K562 (cell line): ENCODE results near the gene CUL9. TPM values are rescaled to one million over a fixed set of nuclear protein-coding genes. Genes with fewer than 3 reads are reported as not detected.

Experiments
- CAMTA2 ChIP-seq: fragments of 250-450 bp; sonication (Bioruptor Pico); conservative IDR thresholded peaks from 2 replicates; pipeline ENCODE4 v1.5.1; 2022
- FOXP1 ChIP-seq: sonication (generic); formaldehyde crosslinking; IDR thresholded peaks from 2 replicates; pipeline ENCODE4 v1.8.0; 2022; ENCODE audit warnings: mild to moderate bottlenecking, missing genetic modification reagents
- GTF2F1 ChIP-seq: IDR thresholded peaks from 2 replicates; pipeline ENCODE4 v1.6.1; 2011; ENCODE audit warnings: low read depth, low read length, improper control_type of control experiment
- HDGF ChIP-seq: fragments of 450-650 bp; IDR thresholded peaks from 2 replicates; pipeline ENCODE4 v1.6.1; 2016
- KLF13 ChIP-seq: fragments of 450-650 bp; IDR thresholded peaks from 2 replicates; pipeline ENCODE4 v1.6.1; 2016; ENCODE audit warnings: missing genetic modification characterization, low read depth, mild to moderate bottlenecking, missing compliant biosample characterization, moderate library complexity, borderline replicate concordance
- POLR2A ChIP-seq: fragments of 450-650 bp; conservative IDR thresholded peaks from 2 replicates; pipeline ENCODE4 v1.6.1; 2016
- POLR2AphosphoS2 ChIP-seq: IDR thresholded peaks from 2 replicates; pipeline ENCODE4 v1.6.1; 2012; ENCODE audit warnings: low read length, improper control_type of control experiment
- POU5F1 ChIP-seq: fragments of 150-350 bp; IDR thresholded peaks from 2 replicates; pipeline ENCODE4 v1.6.1; 2014; ENCODE audit warnings: borderline replicate concordance, low read length, low read depth, mild to moderate bottlenecking; ENCODE audit not compliant: partially characterized antibody
- SAFB ChIP-seq: fragments of 200-400 bp; formaldehyde crosslinking; IDR thresholded peaks from 2 replicates; pipeline ENCODE4 v1.6.1; 2017; ENCODE audit warnings: low read depth, low read length, borderline replicate concordance
- SMARCA5 ChIP-seq: fragments of 450-650 bp; IDR thresholded peaks from 2 replicates; pipeline ENCODE4 v1.6.1; 2016
- TEAD1 ChIP-seq, 2 experiments: fragments of 450-650 bp in 1 of 2; sonication (generic) in 1 of 2; formaldehyde crosslinking; IDR thresholded peaks; 2 replicates each; pipeline versions ENCODE4 v1.4.0 to v1.8.0; 2020 to 2022; ENCODE audit warnings: mild to moderate bottlenecking in 2 of 2, missing genetic modification reagents in 1 of 2
- TEAD2 ChIP-seq: fragments of 450-650 bp; IDR thresholded peaks from 2 replicates; pipeline ENCODE4 v1.6.1; 2016; ENCODE audit warnings: missing genetic modification characterization, control low read depth, missing compliant biosample characterization
- XRCC5 ChIP-seq: fragments of 200-400 bp; formaldehyde crosslinking; IDR thresholded peaks from 2 replicates; pipeline ENCODE4 v1.6.1; 2017; ENCODE audit warnings: low read depth, mild to moderate bottlenecking, low read length
- YBX1 ChIP-seq: fragments of 450-650 bp; IDR thresholded peaks from 2 replicates; pipeline ENCODE4 v1.7.1; 2016; ENCODE audit warnings: mild to moderate bottlenecking
- ZFX ChIP-seq: sonication (generic); formaldehyde crosslinking; IDR thresholded peaks from 2 replicates; pipeline ENCODE4 v1.8.0; 2022; ENCODE audit warnings: mild to moderate bottlenecking, missing genetic modification reagents, moderate library complexity
- polyA plus RNA-seq, 8 experiments: library from polyadenylated mRNA; depleted of rRNA in 4 of 8; stranded (reverse) in 5 of 8; unstranded in 3 of 8; fragments of >200 nt; fragmentation: Nextera tagmentation in 2 of 8; fragmentation: Illumina TruSeq in 1 of 8; extraction: Ambion mirVana in 2 of 8; extraction: Trizol in 1 of 8; gene quantifications; 2 replicates each; pipeline versions ENCODE4 v1.2.1 to v1.2.3, GENCODE V29; 2011 to 2014; ENCODE audit warnings: inconsistent platforms in 1 of 8, missing spikeins in 1 of 8
- total RNA-seq, 7 experiments: library from RNA; depleted of rRNA in 6 of 7; stranded (reverse); fragments of >200 nt in 6 of 7; fragmentation: Illumina TruSeq in 2 of 7; extraction: Trizol in 2 of 7; gene quantifications; 2 replicates each; pipeline versions ENCODE4 v1.2.1 to v1.2.3, GENCODE V29; 2011 to 2021; ENCODE audit warnings: low replicate concordance in 1 of 7
- TF ChIP-seq, protein P1 (sequence below): sonication (generic); formaldehyde crosslinking; IDR thresholded peaks from 2 replicates; pipeline ENCODE4 v1.8.1; 2023; ENCODE audit warnings: mild to moderate bottlenecking, missing genetic modification reagents
- TF ChIP-seq, protein P2 (sequence below): sonication (generic); formaldehyde crosslinking; IDR thresholded peaks from 2 replicates; pipeline ENCODE4 v1.8.0; 2022; ENCODE audit warnings: missing genetic modification reagents, mild to moderate bottlenecking, moderate library complexity, borderline replicate concordance
- TF ChIP-seq, protein P3 (sequence below): fragments of 250-450 bp; sonication (Bioruptor Pico); IDR thresholded peaks from 2 replicates; pipeline ENCODE4 v1.6.1; 2021; ENCODE audit warnings: mild to moderate bottlenecking

Gene CUL9
- total and polyA plus RNA-seq, 9 of the 15 experiments (the other 6 are each of a cell fraction or from before 2014, with no cell fraction given), result 0.50 to 20.7 (median 6.6) TPM

DNA sequence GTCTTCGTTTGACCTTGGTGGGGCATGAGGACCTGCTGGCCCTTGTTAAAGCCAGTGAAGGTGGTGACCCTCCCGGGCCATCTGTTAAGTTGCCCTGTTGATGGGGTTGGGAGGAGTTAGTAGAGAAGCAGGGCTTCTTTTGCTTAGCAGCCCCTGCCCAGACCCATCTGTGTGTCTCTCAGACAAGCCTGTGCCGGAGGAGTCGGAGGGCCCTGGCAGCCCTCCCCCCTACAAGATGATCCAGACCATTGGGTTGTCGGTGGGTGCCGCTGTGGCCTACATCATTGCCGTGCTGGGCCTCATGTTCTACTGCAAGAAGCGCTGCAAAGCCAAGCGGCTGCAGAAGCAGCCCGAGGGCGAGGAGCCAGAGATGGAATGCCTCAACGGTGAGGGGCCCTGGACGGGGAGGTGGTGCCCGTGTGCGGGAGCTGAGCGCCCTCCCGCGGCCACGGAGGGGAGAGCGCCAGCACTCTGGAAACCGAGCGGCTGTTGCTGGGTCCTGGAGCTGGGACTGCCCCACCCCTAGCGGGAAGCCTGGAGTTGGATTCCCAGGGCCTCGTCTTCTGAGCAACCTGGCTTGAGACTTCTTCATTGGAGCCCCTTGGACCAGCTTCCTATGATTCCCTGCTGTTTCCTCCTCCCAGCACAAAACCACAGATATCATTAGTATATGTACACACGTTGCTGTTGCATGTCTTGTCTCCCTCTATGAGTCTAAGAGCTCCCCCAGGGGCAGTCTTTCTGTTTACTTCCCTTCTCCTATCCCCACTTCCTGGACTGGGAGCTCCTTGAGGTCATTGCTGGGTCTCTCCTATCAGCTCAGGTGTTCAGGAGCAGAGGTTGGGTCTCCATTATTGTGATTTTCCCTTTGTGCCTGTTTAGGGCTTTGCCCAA, 38.5 kb upstream of the CUL9 start (continued):
- TF ChIP-seq, protein P1, sequence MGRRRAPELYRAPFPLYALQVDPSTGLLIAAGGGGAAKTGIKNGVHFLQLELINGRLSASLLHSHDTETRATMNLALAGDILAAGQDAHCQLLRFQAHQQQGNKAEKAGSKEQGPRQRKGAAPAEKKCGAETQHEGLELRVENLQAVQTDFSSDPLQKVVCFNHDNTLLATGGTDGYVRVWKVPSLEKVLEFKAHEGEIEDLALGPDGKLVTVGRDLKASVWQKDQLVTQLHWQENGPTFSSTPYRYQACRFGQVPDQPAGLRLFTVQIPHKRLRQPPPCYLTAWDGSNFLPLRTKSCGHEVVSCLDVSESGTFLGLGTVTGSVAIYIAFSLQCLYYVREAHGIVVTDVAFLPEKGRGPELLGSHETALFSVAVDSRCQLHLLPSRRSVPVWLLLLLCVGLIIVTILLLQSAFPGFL (CRISPR knock-in tag), result 0 out of 2 replicates have a peak, but pooled peaks have one; percentile 78
- no peak for TF ChIP-seq SAFB
- no peak for TF ChIP-seq POU5F1
- TF ChIP-seq TEAD1 (CRISPR knock-in tag; IDR thresholded peaks at IDR 0.05), result peak; percentile 27 to 66; a peak in 2 of 4 replicates
- no peak for TF ChIP-seq CAMTA2 (CRISPR knock-in tag)
- peak; percentile 78; the same call in 1 of the 2 replicates for TF ChIP-seq FOXP1 (CRISPR knock-in tag)
- no peak for TF ChIP-seq SMARCA5
- TF ChIP-seq XRCC5, result 0 out of 2 replicates have a peak, but pooled peaks have one; percentile 70
- TF ChIP-seq GTF2F1, result no peak
- TF ChIP-seq, protein P2, sequence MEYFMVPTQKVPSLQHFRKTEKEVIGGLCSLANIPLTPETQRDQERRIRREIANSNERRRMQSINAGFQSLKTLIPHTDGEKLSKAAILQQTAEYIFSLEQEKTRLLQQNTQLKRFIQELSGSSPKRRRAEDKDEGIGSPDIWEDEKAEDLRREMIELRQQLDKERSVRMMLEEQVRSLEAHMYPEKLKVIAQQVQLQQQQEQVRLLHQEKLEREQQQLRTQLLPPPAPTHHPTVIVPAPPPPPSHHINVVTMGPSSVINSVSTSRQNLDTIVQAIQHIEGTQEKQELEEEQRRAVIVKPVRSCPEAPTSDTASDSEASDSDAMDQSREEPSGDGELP (CRISPR knock-in tag), result peak; percentile 86
- TF ChIP-seq, protein P3, sequence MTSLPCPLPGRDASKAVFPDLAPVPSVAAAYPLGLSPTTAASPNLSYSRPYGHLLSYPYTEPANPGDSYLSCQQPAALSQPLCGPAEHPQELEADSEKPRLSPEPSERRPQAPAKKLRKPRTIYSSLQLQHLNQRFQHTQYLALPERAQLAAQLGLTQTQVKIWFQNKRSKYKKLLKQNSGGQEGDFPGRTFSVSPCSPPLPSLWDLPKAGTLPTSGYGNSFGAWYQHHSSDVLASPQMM (CRISPR knock-in tag), result no peak
- no peak for TF ChIP-seq YBX1
- TF ChIP-seq KLF13 (tag), result no peak
- TF ChIP-seq POLR2AphosphoS2, result no peak
- TF ChIP-seq POLR2A, result no peak
- peak; percentile 94 for TF ChIP-seq HDGF
- no peak for TF ChIP-seq TEAD2 (tag)
- 0 out of 2 replicates have a peak, but pooled peaks have one; percentile 14 for TF ChIP-seq ZFX
